ENCODE results near the gene SCYL1.

SCYL1 gene

GRCh38 chr11:65493367-65494176 is 31.3 kb upstream of the SCYL1 start:
- no peak for DNase-seq

- DNase-seq, result no peak
These were observed 28.4 kb upstream of the SCYL1 start for GRCh38 chr11:65496304-65497140.

GRCh38 chr11:65497141-65498041 is 27.5 kb upstream of the SCYL1 start:
- peak; percentile 97 to 98 for DNase-seq

- peak; percentile 51 to 55 for DNase-seq
These were observed 26.7 kb upstream of the SCYL1 start for GRCh38 chr11:65498042-65498726.

GRCh38 chr11:65498727-65498976 is 26.2 kb upstream of the SCYL1 start:
- DNase-seq, result no peak

- DNase-seq, result peak; percentile 94
These were observed 25.7 kb upstream of the SCYL1 start, which contains the start of gene MALAT1 for GRCh38 chr11:65498977-65499712. Gene MALAT1 (plus strand): TSS chr11:65499045.

GRCh38 chr11:65499713-65500386 is 25.0 kb upstream of the SCYL1 start:
- DNase-seq, result no peak

- peak in 1 of 2 experiments; percentile 28 for DNase-seq
These were observed 24.3 kb upstream of the SCYL1 start for GRCh38 chr11:65500387-65501185.

- DNase-seq, result no peak
These were observed 23.8 kb upstream of the SCYL1 start for GRCh38 chr11:65501186-65501471.

- no peak for DNase-seq
These were observed 23.2 kb upstream of the SCYL1 start for GRCh38 chr11:65501472-65502273.

- no peak for DNase-seq
These were observed 22.7 kb upstream of the SCYL1 start for GRCh38 chr11:65502274-65502554.

GRCh38 chr11:65502555-65503367 is 22.1 kb upstream of the SCYL1 start:
- no peak for DNase-seq

GRCh38 chr11:65503368-65503948 is 21.4 kb upstream of the SCYL1 start:
- DNase-seq, result no peak

- no peak for DNase-seq
These were observed 20.8 kb upstream of the SCYL1 start for GRCh38 chr11:65503949-65504673.

GRCh38 chr11:65504674-65505465 is 20.0 kb upstream of the SCYL1 start:
- no peak for DNase-seq

- no peak for DNase-seq
These were observed 19.2 kb upstream of the SCYL1 start for GRCh38 chr11:65505466-65506289.
